Measurements from ENCODE around the gene SPOPL. TPM values are rescaled to one million over a fixed set of nuclear protein-coding genes. Genes with fewer than 3 reads are reported as not detected.
A peak's percentile ranks its signal among the peaks of the same experiment; 100 is the strongest.

SPOPL gene
- total RNA-seq, 1 donor from 2014 or later: 9.4 TPM

GRCh38 chr2:138492160-138492559 lies 9.4 kb upstream of the SPOPL start:
- Histone ChIP-seq H3K9me3 (ENCODE audit: control insufficient read depth in 3 of 3, low read length in 3 of 3) (no peaks in the 10 kb centered on the region), H3K4me3 (ENCODE audit: low read length in 3 of 3) (no peak overlapping the region), H3K36me3 (ENCODE audit: control insufficient read depth in 3 of 3, insufficient read depth in 3 of 3, low read length in 3 of 3) (no peaks in the 10 kb centered on the region), H3K27me3 (ENCODE audit: control insufficient read depth in 3 of 3, insufficient read depth in 3 of 3, low read length in 3 of 3) (no peaks in the 10 kb centered on the region), H3K9ac (ENCODE audit: low read depth in 1 of 3, low read length in 3 of 3) (no peak overlapping the region), H3K4me1 (ENCODE audit: control insufficient read depth in 3 of 3, insufficient read depth in 3 of 3, low read length in 3 of 3) (peaks cover 4 to 12% (median 8%) of the 10 kb centered on the region in 3 donors), H3K27ac (ENCODE audit: low read depth, low read length) (no peak overlapping the region)

GRCh38 chr2:138493334-138493733 lies 8.2 kb upstream of the SPOPL start:
- Histone ChIP-seq H3K4me1 (ENCODE audit: control insufficient read depth in 3 of 3, insufficient read depth in 3 of 3, low read length in 3 of 3) (peaks cover 4 to 12% (median 8%) of the 10 kb centered on the region in 3 donors), H3K27me3 (ENCODE audit: control insufficient read depth in 3 of 3, insufficient read depth in 3 of 3, low read length in 3 of 3) (no peaks in the 10 kb centered on the region), H3K4me3 (ENCODE audit: low read length in 3 of 3) (no peak overlapping the region), H3K9ac (ENCODE audit: low read depth in 1 of 3, low read length in 3 of 3) (no peak overlapping the region), H3K9me3 (ENCODE audit: control insufficient read depth in 3 of 3, low read length in 3 of 3) (no peaks in the 10 kb centered on the region), H3K36me3 (ENCODE audit: control insufficient read depth in 3 of 3, insufficient read depth in 3 of 3, low read length in 3 of 3) (no peaks in the 10 kb centered on the region), H3K27ac (ENCODE audit: low read depth, low read length) (no peak overlapping the region)

- H3K9ac ChIP-seq (ENCODE audit: low read depth in 1 of 3, low read length in 3 of 3): no peak overlapping the region
- H3K4me3 ChIP-seq (ENCODE audit: low read length in 3 of 3): no peak overlapping the region
- no peaks in the 10 kb centered on the region for H3K36me3 ChIP-seq (ENCODE audit: control insufficient read depth in 3 of 3, insufficient read depth in 3 of 3, low read length in 3 of 3)
- H3K9me3 ChIP-seq (ENCODE audit: control insufficient read depth in 3 of 3, low read length in 3 of 3): no peaks in the 10 kb centered on the region
- H3K27me3 ChIP-seq (ENCODE audit: control insufficient read depth in 3 of 3, insufficient read depth in 3 of 3, low read length in 3 of 3): no peaks in the 10 kb centered on the region
- peaks cover 4 to 12% (median 8%) of the 10 kb centered on the region in 3 donors for H3K4me1 ChIP-seq (ENCODE audit: control insufficient read depth in 3 of 3, insufficient read depth in 3 of 3, low read length in 3 of 3)
- no peak overlapping the region for H3K27ac ChIP-seq (ENCODE audit: low read depth, low read length)
Measured at GRCh38 chr2:138494265-138494966, 7.2 kb upstream of the SPOPL start.

GRCh38 chr2:138495384-138495783 lies 6.2 kb upstream of the SPOPL start:
- H3K4me3 ChIP-seq (ENCODE audit: low read length in 3 of 3): no peak overlapping the region
- no peak overlapping the region for H3K9ac ChIP-seq (ENCODE audit: low read depth in 1 of 3, low read length in 3 of 3)
- H3K9me3 ChIP-seq (ENCODE audit: control insufficient read depth in 3 of 3, low read length in 3 of 3): no peaks in the 10 kb centered on the region
- peaks cover 4 to 12% (median 8%) of the 10 kb centered on the region in 3 donors for H3K4me1 ChIP-seq (ENCODE audit: control insufficient read depth in 3 of 3, insufficient read depth in 3 of 3, low read length in 3 of 3)
- H3K36me3 ChIP-seq (ENCODE audit: control insufficient read depth in 3 of 3, insufficient read depth in 3 of 3, low read length in 3 of 3): no peaks in the 10 kb centered on the region
- no peaks in the 10 kb centered on the region for H3K27me3 ChIP-seq (ENCODE audit: control insufficient read depth in 3 of 3, insufficient read depth in 3 of 3, low read length in 3 of 3)
- H3K27ac ChIP-seq (ENCODE audit: low read depth, low read length): no peak overlapping the region

- Histone ChIP-seq H3K27me3 (ENCODE audit: control insufficient read depth in 3 of 3, insufficient read depth in 3 of 3, low read length in 3 of 3) (no peaks in the 10 kb centered on the region), H3K4me3 (ENCODE audit: low read length in 3 of 3) (no peak overlapping the region), H3K4me1 (ENCODE audit: control insufficient read depth in 3 of 3, insufficient read depth in 3 of 3, low read length in 3 of 3) (peaks cover 11 to 20% (median 16%) of the 10 kb centered on the region in 3 donors), H3K36me3 (ENCODE audit: control insufficient read depth in 3 of 3, insufficient read depth in 3 of 3, low read length in 3 of 3) (no peaks in the 10 kb centered on the region), H3K9ac (ENCODE audit: low read depth in 1 of 3, low read length in 3 of 3) (no peak overlapping the region), H3K27ac (ENCODE audit: low read depth, low read length) (no peak overlapping the region), H3K9me3 (ENCODE audit: control insufficient read depth in 3 of 3, low read length in 3 of 3) (no peaks in the 10 kb centered on the region)
Measured at GRCh38 chr2:138496096-138496651, 5.4 kb upstream of the SPOPL start.

GRCh38 chr2:138497294-138497693 lies 4.3 kb upstream of the SPOPL start:
- Histone ChIP-seq H3K9ac (ENCODE audit: low read depth in 1 of 3, low read length in 3 of 3) (no peak overlapping the region), H3K4me3 (ENCODE audit: low read length in 3 of 3) (no peak overlapping the region), H3K27me3 (ENCODE audit: control insufficient read depth in 3 of 3, insufficient read depth in 3 of 3, low read length in 3 of 3) (no peaks in the 10 kb centered on the region), H3K27ac (ENCODE audit: low read depth, low read length) (no peak overlapping the region), H3K4me1 (ENCODE audit: control insufficient read depth in 3 of 3, insufficient read depth in 3 of 3, low read length in 3 of 3) (peaks cover 12 to 21% (median 18%) of the 10 kb centered on the region in 3 donors), H3K9me3 (ENCODE audit: control insufficient read depth in 3 of 3, low read length in 3 of 3) (no peaks in the 10 kb centered on the region), H3K36me3 (ENCODE audit: control insufficient read depth in 3 of 3, insufficient read depth in 3 of 3, low read length in 3 of 3) (no peaks in the 10 kb centered on the region)

- Histone ChIP-seq H3K9ac (ENCODE audit: low read depth in 1 of 3, low read length in 3 of 3) (no peak overlapping the region), H3K27me3 (ENCODE audit: control insufficient read depth in 3 of 3, insufficient read depth in 3 of 3, low read length in 3 of 3) (no peaks in the 10 kb centered on the region), H3K4me3 (ENCODE audit: low read length in 3 of 3) (no peak overlapping the region), H3K4me1 (ENCODE audit: control insufficient read depth in 3 of 3, insufficient read depth in 3 of 3, low read length in 3 of 3) (peaks cover 18 to 35% (median 35%) of the 10 kb centered on the region in 3 donors), H3K27ac (ENCODE audit: low read depth, low read length) (no peak overlapping the region), H3K9me3 (ENCODE audit: control insufficient read depth in 3 of 3, low read length in 3 of 3) (no peaks in the 10 kb centered on the region), H3K36me3 (ENCODE audit: control insufficient read depth in 3 of 3, insufficient read depth in 3 of 3, low read length in 3 of 3) (no peaks in the 10 kb centered on the region)
Measured at GRCh38 chr2:138499684-138500083, 1.9 kb upstream of the SPOPL start.

GRCh38 chr2:138500592-138501424 lies 762 bp upstream of the SPOPL start:
- Histone ChIP-seq H3K4me1 (ENCODE audit: control insufficient read depth in 3 of 3, insufficient read depth in 3 of 3, low read length in 3 of 3) (peaks cover 16 to 32% (median 28%) of the 10 kb centered on the region in 3 donors), H3K36me3 (ENCODE audit: control insufficient read depth in 3 of 3, insufficient read depth in 3 of 3, low read length in 3 of 3) (no peaks in the 10 kb centered on the region), H3K27ac (ENCODE audit: low read depth, low read length) (peak overlapping the region; percentile 84), H3K4me3 (ENCODE audit: low read length in 3 of 3) (peak overlapping the region; percentile 82 to 96 (median 85)), H3K27me3 (ENCODE audit: control insufficient read depth in 3 of 3, insufficient read depth in 3 of 3, low read length in 3 of 3) (no peaks in the 10 kb centered on the region), H3K9me3 (ENCODE audit: control insufficient read depth in 3 of 3, low read length in 3 of 3) (no peaks in the 10 kb centered on the region), H3K9ac (ENCODE audit: low read depth in 1 of 3, low read length in 3 of 3) (peak overlapping the region; percentile 87 to 94 (median 88))

GRCh38 chr2:138502255-138503086 lies 901 bp downstream of the SPOPL start:
- H3K9ac ChIP-seq (ENCODE audit: low read depth in 1 of 3, low read length in 3 of 3): peak overlapping the region; percentile 85 to 88 (median 85)
- H3K4me3 ChIP-seq (ENCODE audit: low read length in 3 of 3): peak overlapping the region; percentile 75 to 93 (median 76)
- no peaks in the 10 kb centered on the region for H3K36me3 ChIP-seq (ENCODE audit: control insufficient read depth in 3 of 3, insufficient read depth in 3 of 3, low read length in 3 of 3)
- no peaks in the 10 kb centered on the region for H3K9me3 ChIP-seq (ENCODE audit: control insufficient read depth in 3 of 3, low read length in 3 of 3)
- H3K4me1 ChIP-seq (ENCODE audit: control insufficient read depth in 3 of 3, insufficient read depth in 3 of 3, low read length in 3 of 3): peaks cover 22 to 32% (median 27%) of the 10 kb centered on the region in 3 donors
- H3K27me3 ChIP-seq (ENCODE audit: control insufficient read depth in 3 of 3, insufficient read depth in 3 of 3, low read length in 3 of 3): no peaks in the 10 kb centered on the region
- H3K27ac ChIP-seq (ENCODE audit: low read depth, low read length): peak overlapping the region; percentile 74
